ENCODE results near the gene PLIN3. TPM values are rescaled to one million over a fixed set of nuclear protein-coding genes. Genes with fewer than 3 reads are reported as not detected.
"Not testable (repeated sequence)": the region's sequence is repeated elsewhere in the genome, so short reads cannot be mapped to it uniquely, and the experiment has no call there.

Gene PLIN3
- total and polyA plus RNA-seq, 2 donors (not counting 1 experiment from before 2014, with no cell fraction given), result 27.6 to 34.3 TPM

DNA sequence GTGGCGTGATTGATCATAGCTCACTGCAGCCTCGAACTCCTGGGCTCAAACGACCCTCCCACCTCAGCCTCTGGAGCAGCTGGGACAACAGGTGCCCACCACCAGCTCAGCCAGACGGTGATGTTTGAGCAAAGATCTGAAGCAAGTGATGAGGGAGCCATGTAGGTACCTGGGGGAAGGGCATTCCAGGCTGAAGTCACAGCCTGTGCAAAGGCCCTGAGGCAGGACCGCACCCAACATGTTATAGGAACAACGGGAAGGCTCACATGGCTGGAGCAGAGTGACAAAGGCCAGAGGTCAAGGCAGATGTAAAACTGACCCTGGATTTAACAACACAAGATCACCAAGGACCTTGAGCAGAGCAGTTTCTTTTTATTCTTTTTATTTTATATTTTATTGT is 61.1 kb downstream of the PLIN3 start:
- WGBS (ENCODE audit: insufficient coverage), result 96% methylated on average over 3 of the region's 6 CpGs
- Mint-ChIP-seq H3K4me3 (no peak overlapping the region), H3K9me3 (ENCODE audit: insufficient read depth) (no peaks in the 10 kb centered on the region), H3K27me3 (no peaks in the 10 kb centered on the region), H3K27ac (no peak overlapping the region), H3K4me1 (peaks cover 23% of the 10 kb centered on the region)
- TF ChIP-seq, protein P1, sequence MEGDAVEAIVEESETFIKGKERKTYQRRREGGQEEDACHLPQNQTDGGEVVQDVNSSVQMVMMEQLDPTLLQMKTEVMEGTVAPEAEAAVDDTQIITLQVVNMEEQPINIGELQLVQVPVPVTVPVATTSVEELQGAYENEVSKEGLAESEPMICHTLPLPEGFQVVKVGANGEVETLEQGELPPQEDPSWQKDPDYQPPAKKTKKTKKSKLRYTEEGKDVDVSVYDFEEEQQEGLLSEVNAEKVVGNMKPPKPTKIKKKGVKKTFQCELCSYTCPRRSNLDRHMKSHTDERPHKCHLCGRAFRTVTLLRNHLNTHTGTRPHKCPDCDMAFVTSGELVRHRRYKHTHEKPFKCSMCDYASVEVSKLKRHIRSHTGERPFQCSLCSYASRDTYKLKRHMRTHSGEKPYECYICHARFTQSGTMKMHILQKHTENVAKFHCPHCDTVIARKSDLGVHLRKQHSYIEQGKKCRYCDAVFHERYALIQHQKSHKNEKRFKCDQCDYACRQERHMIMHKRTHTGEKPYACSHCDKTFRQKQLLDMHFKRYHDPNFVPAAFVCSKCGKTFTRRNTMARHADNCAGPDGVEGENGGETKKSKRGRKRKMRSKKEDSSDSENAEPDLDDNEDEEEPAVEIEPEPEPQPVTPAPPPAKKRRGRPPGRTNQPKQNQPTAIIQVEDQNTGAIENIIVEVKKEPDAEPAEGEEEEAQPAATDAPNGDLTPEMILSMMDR (IDR thresholded peaks at IDR 0.05), result no peak
- no peak for TF ChIP-seq EZH2 (IDR thresholded peaks at IDR 0.05; ENCODE audit: borderline replicate concordance, insufficient read depth, low read depth, low read length, poor library complexity, severe bottlenecking)
- H3K9me3 ChIP-seq (ENCODE audit: control extremely low read depth in 1 of 3, control insufficient read depth in 2 of 3, insufficient read depth in 1 of 3, low read length in 2 of 3), result peaks cover 0 to under 1% (median 0%) of the 10 kb centered on the region in 3 donors
- no peaks in the 10 kb centered on the region for H4K20me1 ChIP-seq (ENCODE audit: control insufficient read depth, insufficient read depth, low read length, poor library complexity, severe bottlenecking)
- H3K4me2 ChIP-seq (replicated peaks; ENCODE audit: low read depth, low read length, poor library complexity, severe bottlenecking), result no peak overlapping the region
- ATAC-seq (ENCODE audit: low read depth), result no peak
- POLR2A ChIA-PET, result interaction anchor here (0.6 kb wide), 1 partner anchor 164 kb away, joined by 9 read pairs; no protein-coding TSS in a partner anchor
- intact Hi-C loops (cut with micrococcal nuclease), result no loop called here
- H3K4me3 ChIP-seq (ENCODE audit: control extremely low read depth in 1 of 5, extremely low read depth in 1 of 5, insufficient read depth in 1 of 5, low read depth in 2 of 5, low read length in 4 of 5), result no peak overlapping the region
- no peaks in the 10 kb centered on the region for H3K27me3 ChIP-seq (replicated peaks in 1 of 4; ENCODE audit: control extremely low read depth in 1 of 4, control insufficient read depth in 3 of 4, insufficient read depth in 4 of 4, low read length in 3 of 4)
- H3K27ac ChIP-seq (ENCODE audit: low read length in 2 of 2), result no peak overlapping the region
- H3K36me3 ChIP-seq (replicated peaks in 1 of 2; ENCODE audit: control extremely low read depth in 1 of 2, control insufficient read depth in 1 of 2, extremely low read depth in 1 of 2, insufficient read depth in 2 of 2, low read length in 1 of 2), result no peaks in the 10 kb centered on the region
- CTCF ChIA-PET, result interaction anchor here (1.2 to 16.3 kb wide), 5 partner anchors 11 to 225 kb away, joined by 3 to 612 read pairs (median 113); partner anchors contain the start of gene FEM1A
- no peak overlapping the region for H2AFZ ChIP-seq (ENCODE audit: insufficient read depth, low read depth, low read length, poor library complexity, severe bottlenecking)
- H3K9ac ChIP-seq (ENCODE audit: low read length), result no peak overlapping the region
- H3K4me1 ChIP-seq (ENCODE audit: control insufficient read depth in 2 of 2, insufficient read depth in 2 of 2, low read length in 2 of 2), result peaks cover 6 to 16% of the 10 kb centered on the region in 2 donors
- no peak for DNase-seq
- H3K79me2 ChIP-seq (ENCODE audit: control insufficient read depth, insufficient read depth, low read length), result peaks cover under 1% of the 10 kb centered on the region

- Histone ChIP-seq H3K79me2 (ENCODE audit: control insufficient read depth, insufficient read depth, low read length) (peaks cover 11% of the 10 kb centered on the region), H3K4me1 (ENCODE audit: control insufficient read depth in 2 of 2, insufficient read depth in 2 of 2, low read length in 2 of 2) (peaks cover 4 to 14% of the 10 kb centered on the region in 2 donors)
- H3K9me3 Mint-ChIP-seq (ENCODE audit: insufficient read depth); H3K4me3 Mint-ChIP-seq; DNase-seq; H3K4me2 ChIP-seq (replicated peaks; ENCODE audit: low read depth, low read length, poor library complexity, severe bottlenecking); H4K20me1 ChIP-seq (ENCODE audit: control insufficient read depth, insufficient read depth, low read length, poor library complexity, severe bottlenecking); H3K9me3 ChIP-seq (ENCODE audit: control extremely low read depth in 1 of 3, control insufficient read depth in 2 of 3, insufficient read depth in 1 of 3, low read length in 2 of 3); H3K27me3 ChIP-seq (replicated peaks in 1 of 4; ENCODE audit: control extremely low read depth in 1 of 4, control insufficient read depth in 3 of 4, insufficient read depth in 4 of 4, low read length in 3 of 4); H3K27ac ChIP-seq (ENCODE audit: low read length in 2 of 2); intact Hi-C loops (cut with micrococcal nuclease); H3K36me3 ChIP-seq (replicated peaks in 1 of 2; ENCODE audit: control extremely low read depth in 1 of 2, control insufficient read depth in 1 of 2, extremely low read depth in 1 of 2, insufficient read depth in 2 of 2, low read length in 1 of 2); H3K9ac ChIP-seq (ENCODE audit: low read length); H3K27ac Mint-ChIP-seq; H3K27me3 Mint-ChIP-seq; ATAC-seq (ENCODE audit: low read depth); H3K4me3 ChIP-seq (ENCODE audit: control extremely low read depth in 1 of 5, extremely low read depth in 1 of 5, insufficient read depth in 1 of 5, low read depth in 2 of 5, low read length in 4 of 5); H2AFZ ChIP-seq (ENCODE audit: insufficient read depth, low read depth, low read length, poor library complexity, severe bottlenecking): not testable (repeated sequence)
- CTCF ChIA-PET, result interaction anchor here (0.5 to 16.3 kb wide), 8 partner anchors 14 to 226 kb away, joined by 3 to 612 read pairs (median 8); partner anchors contain the start of gene FEM1A
- no CpG with 5 or more reads among the region's 6 CpGs for WGBS (ENCODE audit: insufficient coverage)
- POLR2A ChIA-PET, result interaction anchor here (0.6 kb wide), 1 partner anchor 48 kb away, joined by 3 read pairs; no protein-coding TSS in a partner anchor
- H3K4me1 Mint-ChIP-seq, result peaks cover 19% of the 10 kb centered on the region
These were observed 62.3 kb downstream of the PLIN3 start for GRCh38 chr19:4805140-4805539.
